ENCODE data around the gene OR5P2.
A peak's percentile ranks its signal among the peaks of the same experiment; 100 is the strongest.
"Not testable (repeated sequence)": the region's sequence is repeated elsewhere in the genome, so short reads cannot be mapped to it uniquely, and the experiment has no call there.

The OR5P2 gene

GRCh38 chr11:7796842-7797241 is at the start of gene OR5P2:
TSS of gene OR5P2 (minus strand) at chr11:7796942. CDS start at chr11:7796942, 0 bp downstream.
- no peak for DNase-seq (ENCODE audit: insufficient read length, low spot score)
- FAIRE-seq: no peak

- DNase-seq (ENCODE audit: insufficient read length, low spot score): no peak
- no peak for FAIRE-seq
These were observed 49.3 kb upstream of the OR5P2 start for GRCh38 chr11:7846003-7846402.

GRCh38 chr11:7844986-7845385 is 48.2 kb upstream of the OR5P2 start:
- no peak for FAIRE-seq
- DNase-seq (ENCODE audit: insufficient read length, low spot score): no peak

- FAIRE-seq: peak; percentile 44
- DNase-seq (ENCODE audit: insufficient read length, low spot score): no peak
These were observed 47.8 kb upstream of the OR5P2 start for GRCh38 chr11:7844521-7844920.

GRCh38 chr11:7840578-7840977 is 43.8 kb upstream of the OR5P2 start:
- no peak for DNase-seq (ENCODE audit: insufficient read length, low spot score)
- no peak for FAIRE-seq

- DNase-seq (ENCODE audit: insufficient read length, low spot score) (no peak), FAIRE-seq (no peak)
These were observed 36.8 kb upstream of the OR5P2 start for GRCh38 chr11:7833527-7833926.

GRCh38 chr11:7830740-7831139 is 34.0 kb upstream of the OR5P2 start, which contains the start of gene OR5P3:
TSS of gene OR5P3 (minus strand) at chr11:7830840.
- FAIRE-seq: no peak
- DNase-seq (ENCODE audit: insufficient read length, low spot score): no peak

GRCh38 chr11:7826324-7826723 is 29.6 kb upstream of the OR5P2 start:
- DNase-seq (ENCODE audit: insufficient read length, low spot score) (no peak), FAIRE-seq (no peak)

GRCh38 chr11:7820417-7820816 is 23.7 kb upstream of the OR5P2 start:
- FAIRE-seq; DNase-seq (ENCODE audit: insufficient read length, low spot score): not testable (repeated sequence)

GRCh38 chr11:7814897-7815296 is 18.2 kb upstream of the OR5P2 start:
- FAIRE-seq; DNase-seq (ENCODE audit: insufficient read length, low spot score): not testable (repeated sequence)

- not testable (repeated sequence) for DNase-seq (ENCODE audit: insufficient read length, low spot score); FAIRE-seq
These were observed 13.6 kb upstream of the OR5P2 start for GRCh38 chr11:7810301-7810700.

- DNase-seq (ENCODE audit: insufficient read length, low spot score) (no peak), FAIRE-seq (no peak)
These were observed 3.5 kb downstream of the OR5P2 start for GRCh38 chr11:7793233-7793632.

GRCh38 chr11:7787239-7787638 is 9.5 kb downstream of the OR5P2 start:
- DNase-seq (ENCODE audit: insufficient read length, low spot score) (no peak), FAIRE-seq (no peak)

- DNase-seq (ENCODE audit: insufficient read length, low spot score): no peak
- FAIRE-seq: no peak
These were observed 21.1 kb downstream of the OR5P2 start for GRCh38 chr11:7775689-7776088.

GRCh38 chr11:7764301-7764700 is 32.4 kb downstream of the OR5P2 start:
- not testable (repeated sequence) for FAIRE-seq; DNase-seq (ENCODE audit: insufficient read length, low spot score)

- no peak for DNase-seq (ENCODE audit: insufficient read length, low spot score)
- FAIRE-seq: no peak
These were observed 37.7 kb downstream of the OR5P2 start for GRCh38 chr11:7759010-7759409.

- FAIRE-seq: no peak
These were observed 47.3 kb downstream of the OR5P2 start for GRCh38 chr11:7749456-7749855.

More at GRCh38 chr11:7749456-7749855, 47.3 kb downstream of the OR5P2 start:
- DNase-seq (ENCODE audit: insufficient read length, low spot score): no peak

Data from HTR-8/SVneo (cell line).